ENCODE measurements around the gene KCNJ6.

Gene KCNJ6

GRCh38 chr21:37636152-37636860 lies 280.0 kb downstream of the KCNJ6 start:
- ATAC-seq = no peak
- TF ChIP-seq ESRRG (CRISPR knock-in tag; IDR thresholded peaks at IDR 0.05) (no peak), BACH2 (CRISPR knock-in tag; IDR thresholded peaks at IDR 0.05; ENCODE audit: borderline replicate concordance) (no peak), SNAI2 (CRISPR knock-in tag; IDR thresholded peaks at IDR 0.05) (no peak), PPARA (CRISPR knock-in tag; IDR thresholded peaks at IDR 0.05; ENCODE audit: borderline replicate concordance) (no peak), TCF4 (CRISPR knock-in tag; IDR thresholded peaks at IDR 0.05; ENCODE audit: borderline replicate concordance) (no peak), ARNTL (CRISPR knock-in tag; IDR thresholded peaks at IDR 0.05; ENCODE audit: borderline replicate concordance, low read depth) (no peak), PATZ1 (CRISPR knock-in tag; IDR thresholded peaks at IDR 0.05; ENCODE audit: borderline replicate concordance) (no peak), CREB5 (CRISPR knock-in tag; IDR thresholded peaks at IDR 0.05; ENCODE audit: low read depth) (no peak), ZC3H10 (CRISPR knock-in tag; IDR thresholded peaks at IDR 0.05) (no peak), TOX (CRISPR knock-in tag; IDR thresholded peaks at IDR 0.05; ENCODE audit: borderline replicate concordance) (no peak), TSHZ2 (CRISPR knock-in tag; IDR thresholded peaks at IDR 0.05) (no peak), ZNF565 (CRISPR knock-in tag; conservative IDR thresholded peaks at IDR 0.05; ENCODE audit: low read depth) (no peak), ZNF70 (CRISPR knock-in tag; IDR thresholded peaks at IDR 0.05) (no peak), ZFP3 (CRISPR knock-in tag; IDR thresholded peaks at IDR 0.05) (no peak), RARB (CRISPR knock-in tag; IDR thresholded peaks at IDR 0.05) (no peak), CSRNP3 (CRISPR knock-in tag; IDR thresholded peaks at IDR 0.05) (no peak)

GRCh38 chr21:37631319-37632117 lies 284.7 kb downstream of the KCNJ6 start:
- TF ChIP-seq CSDC2 (CRISPR knock-in tag; IDR thresholded peaks at IDR 0.05) = no peak
- no peak for TF ChIP-seq TOX (CRISPR knock-in tag; IDR thresholded peaks at IDR 0.05; ENCODE audit: borderline replicate concordance)
- no peak for TF ChIP-seq TSHZ2 (CRISPR knock-in tag; IDR thresholded peaks at IDR 0.05)
- no peak for TF ChIP-seq SNAI2 (CRISPR knock-in tag; IDR thresholded peaks at IDR 0.05)
- no peak for TF ChIP-seq BACH2 (CRISPR knock-in tag; IDR thresholded peaks at IDR 0.05; ENCODE audit: borderline replicate concordance)
- no peak for ATAC-seq

GRCh38 chr21:37630872-37631271 lies 285.4 kb downstream of the KCNJ6 start:
- ATAC-seq = no peak
- TF ChIP-seq ZFP30 (CRISPR knock-in tag; IDR thresholded peaks at IDR 0.05) (no peak), ZNF565 (CRISPR knock-in tag; conservative IDR thresholded peaks at IDR 0.05; ENCODE audit: low read depth) (no peak), PATZ1 (CRISPR knock-in tag; IDR thresholded peaks at IDR 0.05; ENCODE audit: borderline replicate concordance) (no peak), ZNF70 (CRISPR knock-in tag; IDR thresholded peaks at IDR 0.05) (no peak), TOX (CRISPR knock-in tag; IDR thresholded peaks at IDR 0.05; ENCODE audit: borderline replicate concordance) (no peak), TSHZ2 (CRISPR knock-in tag; IDR thresholded peaks at IDR 0.05) (no peak), CSDC2 (CRISPR knock-in tag; IDR thresholded peaks at IDR 0.05) (no peak)

All from SK-N-SH treated with all-trans-retinoic acid at 6 μM for 48 hours (cell line).